ENCODE measurements around the gene GAS2L2. TPM values are rescaled to one million over a fixed set of nuclear protein-coding genes. Genes with fewer than 3 reads are reported as not detected.
A peak's percentile ranks its signal among the peaks of the same experiment; 100 is the strongest.

Gene GAS2L2
- total RNA-seq, 1 donor from 2014 or later = 0.07 TPM

DNA sequence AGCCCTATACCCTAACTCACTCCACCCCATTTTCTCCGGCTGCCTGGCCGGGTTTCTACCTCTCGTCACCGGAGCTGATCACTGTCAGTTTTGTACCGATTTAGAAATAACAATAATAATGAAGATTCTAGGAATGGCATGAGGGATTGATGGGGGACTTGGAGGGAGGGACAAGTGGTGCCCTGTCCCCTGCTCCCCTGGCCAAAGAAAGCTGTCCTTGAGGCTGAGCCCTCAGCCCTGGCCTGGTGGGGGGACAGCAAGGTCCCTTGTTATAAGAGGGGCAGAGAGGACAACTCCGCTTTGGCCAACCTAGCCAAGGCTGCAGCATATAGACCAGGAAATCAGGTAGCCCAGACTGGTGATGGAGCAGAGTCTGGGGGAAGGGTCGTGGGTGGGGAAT lies 10.5 kb downstream of the GAS2L2 start:
- no peak for FAIRE-seq
- no peak overlapping the region for H3K4me2 ChIP-seq (ENCODE audit: low read length)
- H3K79me2 ChIP-seq (ENCODE audit: insufficient read depth, low read length) = no peaks in the 10 kb centered on the region
- peaks cover 65% of the 10 kb centered on the region for H3K27me3 Mint-ChIP-seq (ENCODE audit: low read depth, unreplicated experiment)
- H3K36me3 Mint-ChIP-seq (ENCODE audit: low read depth, unreplicated experiment) = peaks cover 4% of the 10 kb centered on the region
- no peak overlapping the region for H2AFZ ChIP-seq (ENCODE audit: low read depth, low read length)
- no peak overlapping the region for H3K27ac ChIP-seq (ENCODE audit: low read depth, low read length)
- H3K27ac Mint-ChIP-seq (ENCODE audit: unreplicated experiment) = no peak overlapping the region
- H3K4me3 Mint-ChIP-seq (ENCODE audit: unreplicated experiment) = no peak overlapping the region
- no peaks in the 10 kb centered on the region for H3K4me1 Mint-ChIP-seq (ENCODE audit: low read depth, unreplicated experiment)
- H3K36me3 ChIP-seq (ENCODE audit: insufficient read depth, low read length) = no peaks in the 10 kb centered on the region
- TF ChIP-seq EZH2 (IDR thresholded peaks at IDR 0.05; ENCODE audit: insufficient read depth, low read length) = no peak
- TF ChIP-seq, protein P1, sequence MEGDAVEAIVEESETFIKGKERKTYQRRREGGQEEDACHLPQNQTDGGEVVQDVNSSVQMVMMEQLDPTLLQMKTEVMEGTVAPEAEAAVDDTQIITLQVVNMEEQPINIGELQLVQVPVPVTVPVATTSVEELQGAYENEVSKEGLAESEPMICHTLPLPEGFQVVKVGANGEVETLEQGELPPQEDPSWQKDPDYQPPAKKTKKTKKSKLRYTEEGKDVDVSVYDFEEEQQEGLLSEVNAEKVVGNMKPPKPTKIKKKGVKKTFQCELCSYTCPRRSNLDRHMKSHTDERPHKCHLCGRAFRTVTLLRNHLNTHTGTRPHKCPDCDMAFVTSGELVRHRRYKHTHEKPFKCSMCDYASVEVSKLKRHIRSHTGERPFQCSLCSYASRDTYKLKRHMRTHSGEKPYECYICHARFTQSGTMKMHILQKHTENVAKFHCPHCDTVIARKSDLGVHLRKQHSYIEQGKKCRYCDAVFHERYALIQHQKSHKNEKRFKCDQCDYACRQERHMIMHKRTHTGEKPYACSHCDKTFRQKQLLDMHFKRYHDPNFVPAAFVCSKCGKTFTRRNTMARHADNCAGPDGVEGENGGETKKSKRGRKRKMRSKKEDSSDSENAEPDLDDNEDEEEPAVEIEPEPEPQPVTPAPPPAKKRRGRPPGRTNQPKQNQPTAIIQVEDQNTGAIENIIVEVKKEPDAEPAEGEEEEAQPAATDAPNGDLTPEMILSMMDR (IDR thresholded peaks at IDR 0.05; ENCODE audit: insufficient read depth, low read depth, low read length) = no peak
- H4K20me1 ChIP-seq (ENCODE audit: insufficient read depth, low read length) = peaks cover 7% of the 10 kb centered on the region
- H3K9me3 ChIP-seq (ENCODE audit: insufficient read depth, low read depth, low read length) = peaks cover 7% of the 10 kb centered on the region
- no peak overlapping the region for H3K4me3 ChIP-seq (ENCODE audit: insufficient read depth, low read depth, low read length)
- peaks cover 2% of the 10 kb centered on the region for H3K4me1 ChIP-seq (ENCODE audit: insufficient read depth, low read length)
- H3K9ac ChIP-seq (ENCODE audit: low read length) = no peak overlapping the region
- no peak for DNase-seq (ENCODE audit: low read depth)
- peaks cover 36% of the 10 kb centered on the region for H3K27me3 ChIP-seq (ENCODE audit: insufficient read depth, low read length)
- peaks cover 1% of the 10 kb centered on the region for H3K9me3 Mint-ChIP-seq (ENCODE audit: unreplicated experiment)

DNA sequence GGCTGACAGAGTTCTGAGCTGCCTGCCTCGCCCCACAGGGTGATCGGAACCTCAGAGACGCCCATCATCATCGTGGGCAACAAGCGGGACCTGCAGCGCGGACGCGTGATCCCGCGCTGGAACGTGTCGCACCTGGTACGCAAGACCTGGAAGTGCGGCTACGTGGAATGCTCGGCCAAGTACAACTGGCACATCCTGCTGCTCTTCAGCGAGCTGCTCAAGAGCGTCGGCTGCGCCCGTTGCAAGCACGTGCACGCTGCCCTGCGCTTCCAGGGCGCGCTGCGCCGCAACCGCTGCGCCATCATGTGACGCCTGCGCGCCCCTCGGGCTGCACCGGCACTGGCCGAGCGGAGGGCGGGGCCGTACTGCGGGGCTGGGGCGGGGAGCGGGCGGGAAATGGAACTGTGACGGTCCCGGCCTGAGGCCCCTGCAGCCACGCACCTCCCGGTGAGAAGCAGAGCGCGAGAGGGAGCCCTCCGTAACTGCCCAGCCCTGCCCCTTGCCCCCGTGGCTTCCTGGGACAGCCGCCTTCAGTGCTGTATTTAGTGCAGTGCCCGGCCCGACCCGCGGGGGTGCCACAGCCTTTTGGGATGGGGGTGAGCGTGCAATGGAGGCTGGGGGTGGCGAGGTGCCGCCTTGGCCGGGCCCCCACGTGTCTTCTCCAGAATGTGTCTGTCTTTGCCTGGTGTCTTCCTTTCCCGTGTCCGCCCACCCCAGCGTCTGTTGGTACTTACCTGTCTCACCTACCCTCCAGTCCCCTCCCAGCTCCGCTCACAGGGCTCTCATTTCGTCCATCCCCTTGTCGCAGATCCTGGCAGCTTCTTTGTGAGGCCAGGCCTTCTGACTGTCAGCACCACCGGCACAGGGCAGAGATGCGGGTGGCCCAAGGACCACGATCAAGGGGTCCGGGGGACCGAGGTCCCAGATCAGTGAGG lies 11.8 kb downstream of the GAS2L2 start:
- no peak overlapping the region for H3K9ac ChIP-seq (ENCODE audit: low read length)
- no peak overlapping the region for H3K4me3 ChIP-seq (ENCODE audit: insufficient read depth, low read depth, low read length)
- no peak overlapping the region for H3K4me3 Mint-ChIP-seq (ENCODE audit: unreplicated experiment)

More for the DNA sequence above, 11.8 kb downstream of the GAS2L2 start:
- Histone ChIP-seq H3K27me3 (ENCODE audit: insufficient read depth, low read length) (peaks cover 36% of the 10 kb centered on the region), H3K4me2 (ENCODE audit: low read length) (peak overlapping the region; percentile 36), H3K27ac (ENCODE audit: low read depth, low read length) (no peak overlapping the region), H3K79me2 (ENCODE audit: insufficient read depth, low read length) (no peaks in the 10 kb centered on the region), H3K36me3 (ENCODE audit: insufficient read depth, low read length) (no peaks in the 10 kb centered on the region), H4K20me1 (ENCODE audit: insufficient read depth, low read length) (peaks cover 7% of the 10 kb centered on the region), H2AFZ (ENCODE audit: low read depth, low read length) (no peak overlapping the region), H3K9me3 (ENCODE audit: insufficient read depth, low read depth, low read length) (peaks cover 7% of the 10 kb centered on the region), H3K4me1 (ENCODE audit: insufficient read depth, low read length) (peaks cover 2% of the 10 kb centered on the region)
- peak; percentile 85 for TF ChIP-seq EZH2 (IDR thresholded peaks at IDR 0.05; ENCODE audit: insufficient read depth, low read length)
- TF ChIP-seq, protein P1 (IDR thresholded peaks at IDR 0.05; ENCODE audit: insufficient read depth, low read depth, low read length) = no peak
- Mint-ChIP-seq H3K9me3 (ENCODE audit: unreplicated experiment) (peaks cover 1% of the 10 kb centered on the region), H3K27me3 (ENCODE audit: low read depth, unreplicated experiment) (peaks cover 59% of the 10 kb centered on the region), H3K36me3 (ENCODE audit: low read depth, unreplicated experiment) (peaks cover 4% of the 10 kb centered on the region), H3K27ac (ENCODE audit: unreplicated experiment) (no peak overlapping the region), H3K4me1 (ENCODE audit: low read depth, unreplicated experiment) (no peaks in the 10 kb centered on the region)
- FAIRE-seq = no peak
- no peak for DNase-seq (ENCODE audit: low read depth)

Data from astrocyte (in vitro differentiated cells and primary cell).